HepG2 (cell line): ENCODE measurements around the gene SECTM1. TPM values are rescaled to one million over a fixed set of nuclear protein-coding genes. Genes with fewer than 3 reads are reported as not detected.

Source experiments
- HNF4G ChIP-seq, 2 experiments: sonication (generic) in 1 of 2; formaldehyde crosslinking in 1 of 2; IDR thresholded peaks; 2 replicates each; pipeline versions ENCODE4 v1.4.0 to v1.6.1; 2011 to 2020; ENCODE audit warnings: borderline replicate concordance in 2 of 2, low read depth in 2 of 2, mild to moderate bottlenecking in 2 of 2, low read length in 1 of 2, missing genetic modification reagents in 1 of 2, moderate library complexity in 1 of 2
- NONO ChIP-seq, 2 experiments: fragments of 450-650 bp in 1 of 2; sonication (generic) in 1 of 2; formaldehyde crosslinking in 1 of 2; IDR thresholded peaks in 1 of 2; conservative IDR thresholded peaks in 1 of 2; 2 replicates each; pipeline versions ENCODE4 v1.6.1 to v1.8.0; 2017 to 2022; ENCODE audit warnings: mild to moderate bottlenecking in 1 of 2, missing genetic modification reagents in 1 of 2, moderate library complexity in 1 of 2
- RFX5 ChIP-seq: IDR thresholded peaks from 2 replicates; pipeline ENCODE4 v1.6.1; 2011; ENCODE audit warnings: low read depth, low read length, improper control_type of control experiment
- SAFB2 ChIP-seq: sonication (generic); formaldehyde crosslinking; IDR thresholded peaks from 2 replicates; pipeline ENCODE4 v1.5.1; 2020; ENCODE audit warnings: missing genetic modification reagents, low read depth, mild to moderate bottlenecking, borderline replicate concordance
- TGIF2 ChIP-seq: IDR thresholded peaks from 2 replicates; pipeline ENCODE4 v1.6.1; 2016; ENCODE audit warnings: control low read depth, missing compliant biosample characterization
- ZMYM2 ChIP-seq: sonication (generic); formaldehyde crosslinking; IDR thresholded peaks from 2 replicates; pipeline ENCODE4 v1.8.0; 2022; ENCODE audit warnings: mild to moderate bottlenecking, missing genetic modification reagents
- ZNF20 ChIP-seq: sonication (generic); formaldehyde crosslinking; IDR thresholded peaks from 2 replicates; pipeline ENCODE4 v1.4.0; 2020; ENCODE audit warnings: mild to moderate bottlenecking, moderate library complexity, missing genetic modification reagents
- ZNF343 ChIP-seq: sonication (generic); formaldehyde crosslinking; IDR thresholded peaks from 2 replicates; pipeline ENCODE4 v1.4.0; 2020; ENCODE audit warnings: mild to moderate bottlenecking, missing genetic modification reagents
- ZNF761 ChIP-seq: sonication (generic); formaldehyde crosslinking; conservative IDR thresholded peaks from 2 replicates; pipeline ENCODE4 v1.4.0; 2020; ENCODE audit warnings: mild to moderate bottlenecking, missing genetic modification reagents
- ZNF772 ChIP-seq: sonication (generic); formaldehyde crosslinking; IDR thresholded peaks from 2 replicates; pipeline ENCODE4 v1.5.0; 2020; ENCODE audit warnings: mild to moderate bottlenecking, missing genetic modification reagents
- ZSCAN29 ChIP-seq: sonication (generic); formaldehyde crosslinking; conservative IDR thresholded peaks from 2 replicates; pipeline ENCODE4 v1.4.0; 2020; ENCODE audit warnings: mild to moderate bottlenecking, missing genetic modification reagents
- polyA plus RNA-seq, 8 experiments: library from polyadenylated mRNA; depleted of rRNA in 3 of 8; stranded (reverse) in 7 of 8; unstranded in 1 of 8; fragments of >200 nt; fragmentation: Illumina TruSeq in 4 of 8; extraction: Trizol in 4 of 8; gene quantifications; 2 replicates each; pipeline versions ENCODE4 v1.2.1 to v1.2.3, GENCODE V29; 2011 to 2016; ENCODE audit warnings: low read depth in 4 of 8, missing spikeins in 1 of 8, mixed read lengths in 1 of 8; ENCODE audit not compliant: insufficient read depth in 1 of 8
- total RNA-seq, 5 experiments: library from RNA; depleted of rRNA; stranded (reverse); fragments of >200 nt; fragmentation: Illumina TruSeq; extraction: Trizol; gene quantifications; 2 replicates each; pipeline ENCODE4 v1.2.3, GENCODE V29; 2016; ENCODE audit warnings: low read depth in 1 of 5
- TF ChIP-seq, protein P1 (sequence below): sonication (generic); formaldehyde crosslinking; IDR thresholded peaks from 2 replicates; pipeline ENCODE4 v1.5.0; 2020; ENCODE audit warnings: mild to moderate bottlenecking, missing genetic modification reagents, borderline replicate concordance
- TF ChIP-seq, protein P2 (sequence below): sonication (generic); formaldehyde crosslinking; IDR thresholded peaks from 2 replicates; pipeline ENCODE4 v1.4.0; 2020; ENCODE audit warnings: mild to moderate bottlenecking, missing genetic modification reagents, borderline replicate concordance
- TF ChIP-seq, protein P3 (sequence below): sonication (generic); formaldehyde crosslinking; IDR thresholded peaks from 2 replicates; pipeline ENCODE4 v1.5.0; 2020; ENCODE audit warnings: missing genetic modification reagents, mild to moderate bottlenecking, borderline replicate concordance

The SECTM1 gene
- total and polyA plus RNA-seq, 2 of the 13 experiments (the other 11 are each of a cell fraction or from before 2014, with no cell fraction given): 3.5 to 5.3 TPM

GRCh38 chr17:82328141-82328993 lies 5.2 kb downstream of the SECTM1 start (continued):
- TF ChIP-seq, protein P1, sequence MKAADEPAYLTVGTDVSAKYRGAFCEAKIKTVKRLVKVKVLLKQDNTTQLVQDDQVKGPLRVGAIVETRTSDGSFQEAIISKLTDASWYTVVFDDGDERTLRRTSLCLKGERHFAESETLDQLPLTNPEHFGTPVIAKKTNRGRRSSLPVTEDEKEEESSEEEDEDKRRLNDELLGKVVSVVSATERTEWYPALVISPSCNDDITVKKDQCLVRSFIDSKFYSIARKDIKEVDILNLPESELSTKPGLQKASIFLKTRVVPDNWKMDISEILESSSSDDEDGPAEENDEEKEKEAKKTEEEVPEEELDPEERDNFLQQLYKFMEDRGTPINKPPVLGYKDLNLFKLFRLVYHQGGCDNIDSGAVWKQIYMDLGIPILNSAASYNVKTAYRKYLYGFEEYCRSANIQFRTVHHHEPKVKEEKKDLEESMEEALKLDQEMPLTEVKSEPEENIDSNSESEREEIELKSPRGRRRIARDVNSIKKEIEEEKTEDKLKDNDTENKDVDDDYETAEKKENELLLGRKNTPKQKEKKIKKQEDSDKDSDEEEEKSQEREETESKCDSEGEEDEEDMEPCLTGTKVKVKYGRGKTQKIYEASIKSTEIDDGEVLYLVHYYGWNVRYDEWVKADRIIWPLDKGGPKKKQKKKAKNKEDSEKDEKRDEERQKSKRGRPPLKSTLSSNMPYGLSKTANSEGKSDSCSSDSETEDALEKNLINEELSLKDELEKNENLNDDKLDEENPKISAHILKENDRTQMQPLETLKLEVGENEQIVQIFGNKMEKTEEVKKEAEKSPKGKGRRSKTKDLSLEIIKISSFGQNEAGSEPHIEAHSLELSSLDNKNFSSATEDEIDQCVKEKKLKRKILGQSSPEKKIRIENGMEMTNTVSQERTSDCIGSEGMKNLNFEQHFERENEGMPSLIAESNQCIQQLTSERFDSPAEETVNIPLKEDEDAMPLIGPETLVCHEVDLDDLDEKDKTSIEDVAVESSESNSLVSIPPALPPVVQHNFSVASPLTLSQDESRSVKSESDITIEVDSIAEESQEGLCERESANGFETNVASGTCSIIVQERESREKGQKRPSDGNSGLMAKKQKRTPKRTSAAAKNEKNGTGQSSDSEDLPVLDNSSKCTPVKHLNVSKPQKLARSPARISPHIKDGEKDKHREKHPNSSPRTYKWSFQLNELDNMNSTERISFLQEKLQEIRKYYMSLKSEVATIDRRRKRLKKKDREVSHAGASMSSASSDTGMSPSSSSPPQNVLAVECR: peak; percentile 95
- TF ChIP-seq, protein P2, sequence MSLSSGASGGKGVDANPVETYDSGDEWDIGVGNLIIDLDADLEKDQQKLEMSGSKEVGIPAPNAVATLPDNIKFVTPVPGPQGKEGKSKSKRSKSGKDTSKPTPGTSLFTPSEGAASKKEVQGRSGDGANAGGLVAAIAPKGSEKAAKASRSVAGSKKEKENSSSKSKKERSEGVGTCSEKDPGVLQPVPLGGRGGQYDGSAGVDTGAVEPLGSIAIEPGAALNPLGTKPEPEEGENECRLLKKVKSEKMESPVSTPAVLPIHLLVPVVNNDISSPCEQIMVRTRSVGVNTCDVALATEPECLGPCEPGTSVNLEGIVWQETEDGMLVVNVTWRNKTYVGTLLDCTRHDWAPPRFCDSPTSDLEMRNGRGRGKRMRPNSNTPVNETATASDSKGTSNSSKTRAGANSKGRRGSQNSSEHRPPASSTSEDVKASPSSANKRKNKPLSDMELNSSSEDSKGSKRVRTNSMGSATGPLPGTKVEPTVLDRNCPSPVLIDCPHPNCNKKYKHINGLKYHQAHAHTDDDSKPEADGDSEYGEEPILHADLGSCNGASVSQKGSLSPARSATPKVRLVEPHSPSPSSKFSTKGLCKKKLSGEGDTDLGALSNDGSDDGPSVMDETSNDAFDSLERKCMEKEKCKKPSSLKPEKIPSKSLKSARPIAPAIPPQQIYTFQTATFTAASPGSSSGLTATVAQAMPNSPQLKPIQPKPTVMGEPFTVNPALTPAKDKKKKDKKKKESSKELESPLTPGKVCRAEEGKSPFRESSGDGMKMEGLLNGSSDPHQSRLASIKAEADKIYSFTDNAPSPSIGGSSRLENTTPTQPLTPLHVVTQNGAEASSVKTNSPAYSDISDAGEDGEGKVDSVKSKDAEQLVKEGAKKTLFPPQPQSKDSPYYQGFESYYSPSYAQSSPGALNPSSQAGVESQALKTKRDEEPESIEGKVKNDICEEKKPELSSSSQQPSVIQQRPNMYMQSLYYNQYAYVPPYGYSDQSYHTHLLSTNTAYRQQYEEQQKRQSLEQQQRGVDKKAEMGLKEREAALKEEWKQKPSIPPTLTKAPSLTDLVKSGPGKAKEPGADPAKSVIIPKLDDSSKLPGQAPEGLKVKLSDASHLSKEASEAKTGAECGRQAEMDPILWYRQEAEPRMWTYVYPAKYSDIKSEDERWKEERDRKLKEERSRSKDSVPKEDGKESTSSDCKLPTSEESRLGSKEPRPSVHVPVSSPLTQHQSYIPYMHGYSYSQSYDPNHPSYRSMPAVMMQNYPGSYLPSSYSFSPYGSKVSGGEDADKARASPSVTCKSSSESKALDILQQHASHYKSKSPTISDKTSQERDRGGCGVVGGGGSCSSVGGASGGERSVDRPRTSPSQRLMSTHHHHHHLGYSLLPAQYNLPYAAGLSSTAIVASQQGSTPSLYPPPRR (CRISPR knock-in tag): peak; percentile 95
- peak; percentile 96 for TF ChIP-seq ZMYM2 (CRISPR knock-in tag)
- 0 out of 2 replicates have a peak, but pooled peaks have one; percentile 47 for TF ChIP-seq ZNF761 (CRISPR knock-in tag)
- peak; percentile 96 for TF ChIP-seq TGIF2 (CRISPR knock-in tag)
- TF ChIP-seq RFX5: no peak
- TF ChIP-seq NONO (IDR thresholded peaks at IDR 0.05): no peak
- peak; percentile 99 for TF ChIP-seq NONO (CRISPR knock-in tag; conservative IDR thresholded peaks at IDR 0.05)
- TF ChIP-seq ZNF772 (CRISPR knock-in tag): peak; percentile 75
- TF ChIP-seq SAFB2 (CRISPR knock-in tag): no peak; the same call in 1 of the 2 replicates
- peak; percentile 85 for TF ChIP-seq ZSCAN29 (CRISPR knock-in tag)
- no peak for TF ChIP-seq ZNF20
- TF ChIP-seq ZNF343 (CRISPR knock-in tag): peak; percentile 66; the same call in 1 of the 2 replicates
- TF ChIP-seq HNF4G (IDR thresholded peaks at IDR 0.05; ENCODE audit: borderline replicate concordance, low read depth, low read length): peak; percentile 99
- peak; percentile 99 for TF ChIP-seq HNF4G (CRISPR knock-in tag; IDR thresholded peaks at IDR 0.05; ENCODE audit: borderline replicate concordance, low read depth)
- TF ChIP-seq, protein P3, sequence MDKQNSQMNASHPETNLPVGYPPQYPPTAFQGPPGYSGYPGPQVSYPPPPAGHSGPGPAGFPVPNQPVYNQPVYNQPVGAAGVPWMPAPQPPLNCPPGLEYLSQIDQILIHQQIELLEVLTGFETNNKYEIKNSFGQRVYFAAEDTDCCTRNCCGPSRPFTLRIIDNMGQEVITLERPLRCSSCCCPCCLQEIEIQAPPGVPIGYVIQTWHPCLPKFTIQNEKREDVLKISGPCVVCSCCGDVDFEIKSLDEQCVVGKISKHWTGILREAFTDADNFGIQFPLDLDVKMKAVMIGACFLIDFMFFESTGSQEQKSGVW (CRISPR knock-in tag): no peak
